HEK293 (cell line): ENCODE measurements around the gene SLC2A8.

Experiments
- ZBTB20 ChIP-seq: fragments of 450-650 bp; formaldehyde crosslinking; IDR thresholded peaks from 2 replicates; pipeline ENCODE4 v1.5.1; 2016; ENCODE audit warnings: missing biosample characterization, missing genetic modification characterization
- ZNF266 ChIP-seq: fragments of 450-650 bp; formaldehyde crosslinking; IDR thresholded peaks from 2 replicates; pipeline ENCODE4 v1.5.1; 2016; ENCODE audit warnings: missing biosample characterization, missing genetic modification characterization, low read depth
- ZNF561 ChIP-seq: fragments of 450-650 bp; IDR thresholded peaks from 2 replicates; pipeline ENCODE4 v1.5.1; 2018; ENCODE audit warnings: missing biosample characterization, missing genetic modification characterization, borderline replicate concordance
- TF ChIP-seq, protein P1 (sequence below): fragments of 450-650 bp; formaldehyde crosslinking; conservative IDR thresholded peaks from 2 replicates; pipeline ENCODE4 v1.5.1; 2016; ENCODE audit warnings: low read depth, missing biosample characterization, missing genetic modification characterization
- TF ChIP-seq, protein P2 (sequence below): fragments of 450-650 bp; formaldehyde crosslinking; IDR thresholded peaks from 2 replicates; pipeline ENCODE4 v1.5.1; 2016; ENCODE audit warnings: missing biosample characterization, missing genetic modification characterization
- TF ChIP-seq, protein P3 (sequence below): fragments of 450-650 bp; IDR thresholded peaks from 2 replicates; pipeline ENCODE4 v1.5.1; 2018; ENCODE audit warnings: missing biosample characterization, mild to moderate bottlenecking, missing genetic modification characterization

DNA sequence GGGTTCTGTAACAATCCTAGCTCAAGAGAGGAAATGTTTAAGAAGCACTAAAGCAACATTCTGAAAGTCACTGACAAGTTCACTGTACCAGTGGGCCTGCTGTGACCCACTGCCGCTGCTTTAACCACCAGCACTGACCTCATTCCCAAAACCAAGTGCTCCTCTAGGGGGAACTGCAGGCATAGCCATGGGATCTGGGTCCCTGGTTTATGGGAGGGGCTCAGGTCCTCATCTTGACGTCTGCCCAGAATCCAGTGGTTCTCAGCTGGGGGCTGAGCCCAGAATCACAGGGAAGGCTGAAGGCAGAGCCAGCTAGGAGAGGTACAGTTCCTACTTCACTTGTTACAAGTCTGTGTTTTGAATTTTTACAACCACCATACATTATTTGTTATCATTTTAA is 36.1 kb upstream of the SLC2A8 start:
- TF ChIP-seq, protein P1, sequence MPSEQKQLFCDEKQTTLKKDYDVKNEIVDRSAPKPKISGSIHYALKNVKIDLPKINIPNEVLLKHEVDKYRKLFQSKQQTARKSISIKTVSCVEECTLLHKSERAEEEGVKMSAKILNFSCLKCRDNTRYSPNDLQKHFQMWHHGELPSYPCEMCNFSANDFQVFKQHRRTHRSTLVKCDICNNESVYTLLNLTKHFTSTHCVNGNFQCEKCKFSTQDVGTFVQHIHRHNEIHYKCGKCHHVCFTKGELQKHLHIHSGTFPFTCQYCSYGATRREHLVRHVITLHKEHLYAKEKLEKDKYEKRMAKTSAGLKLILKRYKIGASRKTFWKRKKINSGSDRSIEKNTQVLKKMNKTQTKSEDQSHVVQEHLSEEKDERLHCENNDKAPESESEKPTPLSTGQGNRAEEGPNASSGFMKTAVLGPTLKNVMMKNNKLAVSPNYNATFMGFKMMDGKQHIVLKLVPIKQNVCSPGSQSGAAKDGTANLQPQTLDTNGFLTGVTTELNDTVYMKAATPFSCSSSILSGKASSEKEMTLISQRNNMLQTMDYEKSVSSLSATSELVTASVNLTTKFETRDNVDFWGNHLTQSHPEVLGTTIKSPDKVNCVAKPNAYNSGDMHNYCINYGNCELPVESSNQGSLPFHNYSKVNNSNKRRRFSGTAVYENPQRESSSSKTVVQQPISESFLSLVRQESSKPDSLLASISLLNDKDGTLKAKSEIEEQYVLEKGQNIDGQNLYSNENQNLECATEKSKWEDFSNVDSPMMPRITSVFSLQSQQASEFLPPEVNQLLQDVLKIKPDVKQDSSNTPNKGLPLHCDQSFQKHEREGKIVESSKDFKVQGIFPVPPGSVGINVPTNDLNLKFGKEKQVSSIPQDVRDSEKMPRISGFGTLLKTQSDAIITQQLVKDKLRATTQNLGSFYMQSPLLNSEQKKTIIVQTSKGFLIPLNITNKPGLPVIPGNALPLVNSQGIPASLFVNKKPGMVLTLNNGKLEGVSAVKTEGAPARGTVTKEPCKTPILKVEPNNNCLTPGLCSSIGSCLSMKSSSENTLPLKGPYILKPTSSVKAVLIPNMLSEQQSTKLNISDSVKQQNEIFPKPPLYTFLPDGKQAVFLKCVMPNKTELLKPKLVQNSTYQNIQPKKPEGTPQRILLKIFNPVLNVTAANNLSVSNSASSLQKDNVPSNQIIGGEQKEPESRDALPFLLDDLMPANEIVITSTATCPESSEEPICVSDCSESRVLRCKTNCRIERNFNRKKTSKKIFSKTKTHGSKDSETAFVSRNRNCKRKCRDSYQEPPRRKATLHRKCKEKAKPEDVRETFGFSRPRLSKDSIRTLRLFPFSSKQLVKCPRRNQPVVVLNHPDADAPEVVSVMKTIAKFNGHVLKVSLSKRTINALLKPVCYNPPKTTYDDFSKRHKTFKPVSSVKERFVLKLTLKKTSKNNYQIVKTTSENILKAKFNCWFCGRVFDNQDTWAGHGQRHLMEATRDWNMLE (tag by site-specific recombination): no peak
- TF ChIP-seq ZBTB20 (tag by site-specific recombination): no peak
- TF ChIP-seq, protein P2, sequence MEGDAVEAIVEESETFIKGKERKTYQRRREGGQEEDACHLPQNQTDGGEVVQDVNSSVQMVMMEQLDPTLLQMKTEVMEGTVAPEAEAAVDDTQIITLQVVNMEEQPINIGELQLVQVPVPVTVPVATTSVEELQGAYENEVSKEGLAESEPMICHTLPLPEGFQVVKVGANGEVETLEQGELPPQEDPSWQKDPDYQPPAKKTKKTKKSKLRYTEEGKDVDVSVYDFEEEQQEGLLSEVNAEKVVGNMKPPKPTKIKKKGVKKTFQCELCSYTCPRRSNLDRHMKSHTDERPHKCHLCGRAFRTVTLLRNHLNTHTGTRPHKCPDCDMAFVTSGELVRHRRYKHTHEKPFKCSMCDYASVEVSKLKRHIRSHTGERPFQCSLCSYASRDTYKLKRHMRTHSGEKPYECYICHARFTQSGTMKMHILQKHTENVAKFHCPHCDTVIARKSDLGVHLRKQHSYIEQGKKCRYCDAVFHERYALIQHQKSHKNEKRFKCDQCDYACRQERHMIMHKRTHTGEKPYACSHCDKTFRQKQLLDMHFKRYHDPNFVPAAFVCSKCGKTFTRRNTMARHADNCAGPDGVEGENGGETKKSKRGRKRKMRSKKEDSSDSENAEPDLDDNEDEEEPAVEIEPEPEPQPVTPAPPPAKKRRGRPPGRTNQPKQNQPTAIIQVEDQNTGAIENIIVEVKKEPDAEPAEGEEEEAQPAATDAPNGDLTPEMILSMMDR (tag by site-specific recombination): peak; percentile 38; the same call in 1 of the 2 replicates
- TF ChIP-seq, protein P3, sequence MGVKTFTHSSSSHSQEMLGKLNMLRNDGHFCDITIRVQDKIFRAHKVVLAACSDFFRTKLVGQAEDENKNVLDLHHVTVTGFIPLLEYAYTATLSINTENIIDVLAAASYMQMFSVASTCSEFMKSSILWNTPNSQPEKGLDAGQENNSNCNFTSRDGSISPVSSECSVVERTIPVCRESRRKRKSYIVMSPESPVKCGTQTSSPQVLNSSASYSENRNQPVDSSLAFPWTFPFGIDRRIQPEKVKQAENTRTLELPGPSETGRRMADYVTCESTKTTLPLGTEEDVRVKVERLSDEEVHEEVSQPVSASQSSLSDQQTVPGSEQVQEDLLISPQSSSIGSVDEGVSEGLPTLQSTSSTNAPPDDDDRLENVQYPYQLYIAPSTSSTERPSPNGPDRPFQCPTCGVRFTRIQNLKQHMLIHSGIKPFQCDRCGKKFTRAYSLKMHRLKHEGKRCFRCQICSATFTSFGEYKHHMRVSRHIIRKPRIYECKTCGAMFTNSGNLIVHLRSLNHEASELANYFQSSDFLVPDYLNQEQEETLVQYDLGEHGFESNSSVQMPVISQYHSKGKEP (tag by site-specific recombination): no peak
- TF ChIP-seq ZNF561 (tag by site-specific recombination): no peak
- no peak for TF ChIP-seq ZNF266 (tag by site-specific recombination)
